Endothelial cell of umbilical vein (primary cell): ENCODE data around the gene CRYBG2. TPM values are rescaled to one million over a fixed set of nuclear protein-coding genes. Genes with fewer than 3 reads are reported as not detected.

Experiments
- BruUV-seq: library from RNA; stranded (reverse); fragments of 400-500 nt; replicated peaks from 2 replicates; lab custom pipeline; 2021; lab: Mats Ljungman, UMichigan
- CTCF ChIA-PET: fragments of 300-600, 350-600 bp; sonication (Branson Sonifier 250); formaldehyde crosslinking; loops from one replicate; lab custom pipeline; 2021; ENCODE audit warnings: antibody characterized with exemption, inconsistent platforms; lab: Charles Lee
- POLR2A ChIA-PET: fragments of 300-600, 350-600 bp; sonication (Branson Sonifier 250); formaldehyde crosslinking; loops from one replicate; lab custom pipeline; 2021; ENCODE audit warnings: antibody characterized with exemption, inconsistent platforms; lab: Charles Lee
- DNase-seq: peaks from one replicate; pipeline ENCODE4 v3.0.0-alpha.2; 2011; ENCODE audit warnings: low read depth, low spot score
- FAIRE-seq: peaks from 2 replicates; lab custom pipeline; 2011; peaks lifted over from hg19 to GRCh38; lab: Jason Lieb, UNC
- H2AFZ ChIP-seq: 2 replicates; pipeline ENCODE4 v1.6.0; 2012; ENCODE audit warnings: low read depth, low read length, control low read depth, inconsistent platforms
- H3K27ac ChIP-seq: 2 replicates; pipeline ENCODE4 v1.5.1; 2011; ENCODE audit warnings: low read depth, mild to moderate bottlenecking, control low read depth, low read length, moderate library complexity; ENCODE audit not compliant: insufficient read depth
- H3K27me3 ChIP-seq, 2 experiments: 2 replicates each; pipeline versions ENCODE4 v1.6.0 to v1.6.1; 2011; ENCODE audit warnings: low read length in 2 of 2, mixed read lengths in 1 of 2; ENCODE audit not compliant: control insufficient read depth in 2 of 2, insufficient read depth in 2 of 2
- H3K36me3 ChIP-seq, 2 experiments: 2 replicates in 1 of 2; 3 replicates in 1 of 2; pipeline ENCODE4 v1.5.1; 2011; ENCODE audit warnings: low read length in 2 of 2, mild to moderate bottlenecking in 1 of 2, moderate library complexity in 1 of 2; ENCODE audit not compliant: control insufficient read depth in 2 of 2, insufficient read depth in 2 of 2; ENCODE audit errors: extremely low read depth in 1 of 2
- H3K4me1 ChIP-seq: 3 replicates; pipeline ENCODE4 v1.5.1; 2011; ENCODE audit warnings: mild to moderate bottlenecking, low read length; ENCODE audit not compliant: control insufficient read depth, insufficient read depth; ENCODE audit errors: extremely low read depth
- H3K4me2 ChIP-seq: 2 replicates; pipeline ENCODE4 v1.6.1; 2011; ENCODE audit warnings: low read length, control low read depth, mixed read lengths; ENCODE audit not compliant: insufficient read depth
- H3K4me3 ChIP-seq, 3 experiments: fragments of 200-600 bp in 1 of 3; sonication (generic), shearing (Covaris generic) in 1 of 3; replicated peaks in 1 of 3; 2 replicates each; pipeline ENCODE4 v1.5.1; 2011 to 2016; ENCODE audit warnings: control low read depth in 3 of 3, low read length in 3 of 3, mild to moderate bottlenecking in 2 of 3, inconsistent platforms in 1 of 3, low read depth in 1 of 3, moderate library complexity in 1 of 3; ENCODE audit not compliant: insufficient read depth in 1 of 3
- H3K79me2 ChIP-seq: 2 replicates; pipeline ENCODE4 v1.6.0; 2012; ENCODE audit warnings: low read length, inconsistent platforms; ENCODE audit not compliant: control insufficient read depth, insufficient read depth
- H3K9ac ChIP-seq: replicated peaks from 2 replicates; pipeline ENCODE3; 2011; ENCODE audit warnings: low read length, control low read depth; ENCODE audit not compliant: insufficient read depth; ENCODE audit errors: extremely low read depth
- H3K9me1 ChIP-seq: replicated peaks from 3 replicates; pipeline ENCODE4 v1.6.0; 2011; ENCODE audit warnings: mild to moderate bottlenecking, low read length; ENCODE audit not compliant: control insufficient read depth, insufficient read depth; ENCODE audit errors: extremely low read depth
- H3K9me3 ChIP-seq: replicated peaks from 2 replicates; pipeline ENCODE4 v1.5.1; 2012; ENCODE audit warnings: low read length, inconsistent platforms; ENCODE audit not compliant: control insufficient read depth, insufficient read depth
- H4K20me1 ChIP-seq: replicated peaks from 2 replicates; pipeline ENCODE3; 2011; ENCODE audit warnings: mild to moderate bottlenecking, low read length; ENCODE audit not compliant: control insufficient read depth, insufficient read depth; ENCODE audit errors: extremely low read depth
- EZH2 ChIP-seq: IDR thresholded peaks from 2 replicates; pipeline ENCODE4 v1.6.1; 2012; ENCODE audit warnings: borderline replicate concordance, low read depth, mild to moderate bottlenecking, moderate library complexity, low read length, inconsistent platforms; ENCODE audit not compliant: severe bottlenecking
- FOS ChIP-seq: IDR thresholded peaks from 2 replicates; pipeline ENCODE4 v1.6.1; 2011; ENCODE audit warnings: mild to moderate bottlenecking, low read length, moderate library complexity, borderline replicate concordance; ENCODE audit not compliant: insufficient read depth
- GATA2 ChIP-seq: IDR thresholded peaks from 2 replicates; pipeline ENCODE4 v1.7.0; 2011; ENCODE audit warnings: low read depth, mild to moderate bottlenecking, moderate library complexity, mixed read lengths, low read length; ENCODE audit not compliant: insufficient read length, insufficient read depth
- JUN ChIP-seq: IDR thresholded peaks from 2 replicates; pipeline ENCODE4 v1.6.1; 2011; ENCODE audit warnings: borderline replicate concordance, low read depth; ENCODE audit not compliant: insufficient read length, insufficient read depth
- MAX ChIP-seq: IDR thresholded peaks from 2 replicates; pipeline ENCODE4 v1.6.1; 2011; ENCODE audit not compliant: insufficient read depth, insufficient read length
- MYC ChIP-seq: IDR thresholded peaks from one replicate; pipeline ENCODE4 v1.6.1; 2011; ENCODE audit warnings: mild to moderate bottlenecking, low read depth, low read length
- POLR2A ChIP-seq: IDR thresholded peaks from 2 replicates; pipeline ENCODE4 v1.6.1; 2012; ENCODE audit warnings: low read depth, mild to moderate bottlenecking, control low read depth, low read length
- POLR2AphosphoS5 ChIP-seq: IDR thresholded peaks from 2 replicates; pipeline ENCODE4 v1.6.1; 2012; ENCODE audit warnings: low read depth, mild to moderate bottlenecking, control low read depth, low read length, moderate library complexity; ENCODE audit not compliant: insufficient read depth
- dilution Hi-C: fragments of 300-500 bp; cut with MboI; formaldehyde crosslinking; loops from one replicate; pipeline ENCODE4 v1.15.0; 2019; ENCODE audit warnings: low sequenced_read_pairs; ENCODE audit not compliant: extremely low pct_ligation_motif_present
- intact Hi-C: fragments of 100-400 bp; cut with micrococcal nuclease; formaldehyde crosslinking; loops from one replicate; pipeline ENCODE4 v1.10.0; 2022
- polyA plus RNA-seq, 4 experiments: library from polyadenylated mRNA; depleted of rRNA in 3 of 4; stranded (reverse) in 3 of 4; unstranded in 1 of 4; fragments of >200 nt; gene quantifications; 2 replicates each; pipeline versions ENCODE4 v1.2.1 to v1.2.3, GENCODE V29; 2011 to 2012; ENCODE audit warnings: missing spikeins in 1 of 4
- total RNA-seq: library from RNA; stranded (reverse); gene quantifications from 2 replicates; pipeline ENCODE4 v1.2.3, GENCODE V29; 2021
- TF ChIP-seq, protein P1 (sequence below), 2 donors: IDR thresholded peaks; 1 replicate in 1 of 2; 2 replicates in 1 of 2; pipeline ENCODE4 v1.5.1; 2011; ENCODE audit warnings: low read length in 2 of 2, mild to moderate bottlenecking in 2 of 2, moderate library complexity in 2 of 2, control low read depth in 1 of 2, inconsistent platforms in 1 of 2, low read depth in 1 of 2; ENCODE audit not compliant: insufficient read depth in 1 of 2; ENCODE audit errors: extremely low read depth in 1 of 2

The CRYBG2 gene
- total and polyA plus RNA-seq, 2 donors (not counting 3 experiments of a cell fraction or from before 2014, with no cell fraction given): not detected

GRCh38 chr1:26370591-26371382, 16.9 kb upstream of the CRYBG2 start:
- intact Hi-C loops (no loop called here), dilution Hi-C loops (no loop called here)
- Histone ChIP-seq H2AFZ (no peak overlapping the region), H3K9me3 (no peaks in the 10 kb centered on the region), H3K27me3 (peaks cover 0 to 2% of the 10 kb centered on the region in 2 experiments), H3K79me2 (no peaks in the 10 kb centered on the region), H3K9ac (no peak overlapping the region), H4K20me1 (no peaks in the 10 kb centered on the region), H3K4me3 (no peak overlapping the region), H3K4me1 (peaks cover 4% of the 10 kb centered on the region), H3K9me1 (no peaks in the 10 kb centered on the region), H3K27ac (no peak overlapping the region), H3K4me2 (no peak overlapping the region), H3K36me3 (no peaks in the 10 kb centered on the region)
- ChIA-PET POLR2A (no interaction called here), CTCF (interaction anchor here (1.3 kb wide), 2 partner anchors 21 to 47 kb away, joined by 5 to 7 read pairs; no protein-coding TSS in a partner anchor)
- TF ChIP-seq, protein P1, sequence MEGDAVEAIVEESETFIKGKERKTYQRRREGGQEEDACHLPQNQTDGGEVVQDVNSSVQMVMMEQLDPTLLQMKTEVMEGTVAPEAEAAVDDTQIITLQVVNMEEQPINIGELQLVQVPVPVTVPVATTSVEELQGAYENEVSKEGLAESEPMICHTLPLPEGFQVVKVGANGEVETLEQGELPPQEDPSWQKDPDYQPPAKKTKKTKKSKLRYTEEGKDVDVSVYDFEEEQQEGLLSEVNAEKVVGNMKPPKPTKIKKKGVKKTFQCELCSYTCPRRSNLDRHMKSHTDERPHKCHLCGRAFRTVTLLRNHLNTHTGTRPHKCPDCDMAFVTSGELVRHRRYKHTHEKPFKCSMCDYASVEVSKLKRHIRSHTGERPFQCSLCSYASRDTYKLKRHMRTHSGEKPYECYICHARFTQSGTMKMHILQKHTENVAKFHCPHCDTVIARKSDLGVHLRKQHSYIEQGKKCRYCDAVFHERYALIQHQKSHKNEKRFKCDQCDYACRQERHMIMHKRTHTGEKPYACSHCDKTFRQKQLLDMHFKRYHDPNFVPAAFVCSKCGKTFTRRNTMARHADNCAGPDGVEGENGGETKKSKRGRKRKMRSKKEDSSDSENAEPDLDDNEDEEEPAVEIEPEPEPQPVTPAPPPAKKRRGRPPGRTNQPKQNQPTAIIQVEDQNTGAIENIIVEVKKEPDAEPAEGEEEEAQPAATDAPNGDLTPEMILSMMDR (IDR thresholded peaks at IDR 0.05; ENCODE audit: extremely low read depth in 1 of 2, insufficient read depth in 1 of 2, low read depth in 1 of 2, low read length in 2 of 2): no peak
- TF ChIP-seq MAX (no peak), GATA2 (no peak), JUN (no peak), POLR2AphosphoS5 (no peak), POLR2A (no peak), MYC (no peak), FOS (no peak), EZH2 (no peak)
- FAIRE-seq (no peak), DNase-seq (no peak)
- no TSS peak for BruUV-seq
